Neural progenitor cell (in vitro differentiated cells): Measurements from ENCODE around the gene POLH. TPM values are rescaled to one million over a fixed set of nuclear protein-coding genes. Genes with fewer than 3 reads are reported as not detected.

Source experiments
- DNase-seq: peaks from one replicate; pipeline ENCODE4 v3.0.0-alpha.2; 2016; ENCODE audit warnings: low spot score
- H2AFZ ChIP-seq: fragments of 200-600 bp; sonication (generic); replicated peaks from 2 replicates; pipeline ENCODE4 v1.6.1; 2016; ENCODE audit warnings: antibody characterized with exemption
- H3F3A ChIP-seq: fragments of 200-600 bp; sonication (generic); 2 replicates; pipeline ENCODE4 v1.6.1; 2016; ENCODE audit warnings: antibody characterized with exemption, low read depth
- H3K27ac ChIP-seq: fragments of 200-600 bp; sonication (generic); 2 replicates; pipeline ENCODE4 v1.5.1; 2016; ENCODE audit warnings: mild to moderate bottlenecking
- H3K27me3 ChIP-seq: fragments of 200-600 bp; sonication (generic); 2 replicates; pipeline ENCODE4 v1.6.1; 2016; ENCODE audit warnings: mild to moderate bottlenecking, moderate library complexity
- H3K36me3 ChIP-seq: fragments of 200-600 bp; sonication (generic); 2 replicates; pipeline ENCODE4 v1.5.1; 2016
- H3K4me1 ChIP-seq: fragments of 200-600 bp; sonication (generic); 2 replicates; pipeline ENCODE4 v1.6.1; 2016; ENCODE audit warnings: mixed run types
- H3K4me2 ChIP-seq: fragments of 200-600 bp; sonication (generic); 2 replicates; pipeline ENCODE4 v1.6.1; 2016
- H3K4me3 ChIP-seq: fragments of 200-600 bp; sonication (generic); 2 replicates; pipeline ENCODE4 v1.5.1; 2016
- H3K79me2 ChIP-seq: fragments of 200-600 bp; sonication (generic); 2 replicates; pipeline ENCODE4 v1.6.1; 2016; ENCODE audit warnings: low read depth
- H3K9ac ChIP-seq: fragments of 200-600 bp; sonication (generic); 2 replicates; pipeline ENCODE4 v1.6.1; 2016
- H3K9me3 ChIP-seq: fragments of 200-600 bp; sonication (generic); 2 replicates; pipeline ENCODE4 v1.5.1; 2016; ENCODE audit warnings: low read depth
- H4K20me1 ChIP-seq: fragments of 200-600 bp; sonication (generic); 2 replicates; pipeline ENCODE4 v1.6.1; 2016; ENCODE audit warnings: low read depth
- H3K27ac Mint-ChIP-seq: 3 replicates; pipeline ENCODE4 v1.8.0; 2021; ENCODE audit warnings: mixed read lengths
- H3K27me3 Mint-ChIP-seq: 2 replicates; pipeline ENCODE4 v1.8.0; 2022; ENCODE audit warnings: low read depth, mild to moderate bottlenecking, inconsistent platforms, moderate library complexity, mixed read lengths; ENCODE audit not compliant: insufficient read depth
- H3K36me3 Mint-ChIP-seq: 3 replicates; pipeline ENCODE4 v1.8.0; 2021; ENCODE audit warnings: mixed read lengths
- H3K4me1 Mint-ChIP-seq: 3 replicates; pipeline ENCODE4 v1.8.0; 2021; ENCODE audit warnings: mixed read lengths
- H3K4me3 Mint-ChIP-seq: 3 replicates; pipeline ENCODE4 v1.8.0; 2021; ENCODE audit warnings: mild to moderate bottlenecking, moderate library complexity, mixed read lengths
- H3K9me3 Mint-ChIP-seq: 3 replicates; pipeline ENCODE4 v1.8.0; 2020; ENCODE audit warnings: mixed read lengths
- CTCF ChIP-seq: fragments of 200-600 bp; sonication (generic); IDR thresholded peaks from 2 replicates; pipeline ENCODE4 v1.5.1; 2017; ENCODE audit warnings: antibody characterized with exemption, mild to moderate bottlenecking
- EZH2 ChIP-seq: fragments of 200-600 bp; sonication (generic); IDR thresholded peaks from 2 replicates; pipeline ENCODE4 v1.6.1; 2017; ENCODE audit warnings: antibody characterized with exemption, mild to moderate bottlenecking, moderate library complexity
- EZH2phosphoT487 ChIP-seq: fragments of 200-600 bp; sonication (generic); IDR thresholded peaks from 2 replicates; pipeline ENCODE4 v1.6.1; 2017; ENCODE audit warnings: antibody characterized with exemption
- total RNA-seq: library from RNA; depleted of rRNA; stranded (reverse); fragments of >200 nt; gene quantifications from 2 replicates; pipeline ENCODE4 v1.2.3, GENCODE V29; 2015; ENCODE audit warnings: low replicate concordance

The POLH gene
- total RNA-seq, 1 donor from 2014 or later = 17.0 TPM

- Histone ChIP-seq H3K27me3 (no peaks in the 10 kb centered on the region), H3K4me3 (no peak overlapping the region), H3K4me2 (no peak overlapping the region), H3K27ac (no peak overlapping the region), H3F3A (no peaks in the 10 kb centered on the region), H4K20me1 (no peaks in the 10 kb centered on the region), H3K36me3 (no peaks in the 10 kb centered on the region), H3K4me1 (no peaks in the 10 kb centered on the region), H2AFZ (no peak overlapping the region), H3K79me2 (no peaks in the 10 kb centered on the region), H3K9me3 (no peaks in the 10 kb centered on the region), H3K9ac (no peak overlapping the region)
- no peaks in the 10 kb centered on the region for H3K9me3 Mint-ChIP-seq
- no peak overlapping the region for H3K4me3 Mint-ChIP-seq
- H3K27me3 Mint-ChIP-seq = no peaks in the 10 kb centered on the region
- TF ChIP-seq EZH2phosphoT487 = no peak
- TF ChIP-seq CTCF = no peak
- TF ChIP-seq EZH2 = no peak
- H3K36me3 Mint-ChIP-seq = peaks cover 9% of the 10 kb centered on the region
- peaks cover 4% of the 10 kb centered on the region for H3K4me1 Mint-ChIP-seq
- H3K27ac Mint-ChIP-seq = no peak overlapping the region
- no peak for DNase-seq
Observed at GRCh38 chr6:43609402-43609801, 33.4 kb downstream of the POLH start.

- TF ChIP-seq EZH2 = no peak
- no peak for TF ChIP-seq CTCF
- no peak for TF ChIP-seq EZH2phosphoT487
- no peaks in the 10 kb centered on the region for H4K20me1 ChIP-seq
- H2AFZ ChIP-seq = no peak overlapping the region
- Mint-ChIP-seq H3K36me3 (peaks cover 11% of the 10 kb centered on the region), H3K27me3 (no peaks in the 10 kb centered on the region), H3K4me3 (no peak overlapping the region), H3K9me3 (no peaks in the 10 kb centered on the region), H3K27ac (no peak overlapping the region), H3K4me1 (peaks cover 4% of the 10 kb centered on the region)
- no peaks in the 10 kb centered on the region for H3K27me3 ChIP-seq
- no peak overlapping the region for H3K4me3 ChIP-seq
- DNase-seq = no peak
- H3K36me3 ChIP-seq = no peaks in the 10 kb centered on the region
- H3K4me1 ChIP-seq = no peaks in the 10 kb centered on the region
- H3K79me2 ChIP-seq = no peaks in the 10 kb centered on the region
- no peaks in the 10 kb centered on the region for H3K9me3 ChIP-seq
- no peak overlapping the region for H3K27ac ChIP-seq
- H3K9ac ChIP-seq = no peak overlapping the region
- H3F3A ChIP-seq = no peaks in the 10 kb centered on the region
- no peak overlapping the region for H3K4me2 ChIP-seq
Observed at GRCh38 chr6:43610431-43610830, 34.4 kb downstream of the POLH start.

- Histone ChIP-seq H3K79me2 (no peaks in the 10 kb centered on the region), H3K9ac (no peak overlapping the region), H3K4me3 (no peak overlapping the region), H2AFZ (no peak overlapping the region), H3K27ac (no peak overlapping the region), H3K36me3 (no peaks in the 10 kb centered on the region), H3K4me2 (no peak overlapping the region), H3K9me3 (no peaks in the 10 kb centered on the region), H3K27me3 (no peaks in the 10 kb centered on the region), H3F3A (peaks cover 6% of the 10 kb centered on the region), H3K4me1 (no peaks in the 10 kb centered on the region), H4K20me1 (no peaks in the 10 kb centered on the region)
- no peak for TF ChIP-seq EZH2
- TF ChIP-seq EZH2phosphoT487 = no peak
- no peak for TF ChIP-seq CTCF
- Mint-ChIP-seq H3K4me1 (no peaks in the 10 kb centered on the region), H3K27ac (no peak overlapping the region), H3K9me3 (no peaks in the 10 kb centered on the region), H3K4me3 (no peak overlapping the region), H3K27me3 (no peaks in the 10 kb centered on the region), H3K36me3 (peaks cover 8% of the 10 kb centered on the region)
- DNase-seq = no peak
Observed at GRCh38 chr6:43613721-43614395, 37.9 kb downstream of the POLH start.
